Breast epithelium (tissue), 3 donors: ENCODE results near the gene OGA.

Source experiments
- POLR2A ChIP-seq: fragments of 450-650 bp; IDR thresholded peaks from one replicate; pipeline ENCODE4 v1.6.1; 2016; ENCODE audit warnings: antibody characterized with exemption, mild to moderate bottlenecking, moderate library complexity
- TF ChIP-seq, protein P1 (sequence below), 3 donors: fragments of 450-650 bp; IDR thresholded peaks; one replicate each; pipeline ENCODE4 v1.5.1; 2016 to 2017; ENCODE audit warnings: antibody characterized with exemption in 3 of 3, mild to moderate bottlenecking in 3 of 3, moderate library complexity in 3 of 3

DNA sequence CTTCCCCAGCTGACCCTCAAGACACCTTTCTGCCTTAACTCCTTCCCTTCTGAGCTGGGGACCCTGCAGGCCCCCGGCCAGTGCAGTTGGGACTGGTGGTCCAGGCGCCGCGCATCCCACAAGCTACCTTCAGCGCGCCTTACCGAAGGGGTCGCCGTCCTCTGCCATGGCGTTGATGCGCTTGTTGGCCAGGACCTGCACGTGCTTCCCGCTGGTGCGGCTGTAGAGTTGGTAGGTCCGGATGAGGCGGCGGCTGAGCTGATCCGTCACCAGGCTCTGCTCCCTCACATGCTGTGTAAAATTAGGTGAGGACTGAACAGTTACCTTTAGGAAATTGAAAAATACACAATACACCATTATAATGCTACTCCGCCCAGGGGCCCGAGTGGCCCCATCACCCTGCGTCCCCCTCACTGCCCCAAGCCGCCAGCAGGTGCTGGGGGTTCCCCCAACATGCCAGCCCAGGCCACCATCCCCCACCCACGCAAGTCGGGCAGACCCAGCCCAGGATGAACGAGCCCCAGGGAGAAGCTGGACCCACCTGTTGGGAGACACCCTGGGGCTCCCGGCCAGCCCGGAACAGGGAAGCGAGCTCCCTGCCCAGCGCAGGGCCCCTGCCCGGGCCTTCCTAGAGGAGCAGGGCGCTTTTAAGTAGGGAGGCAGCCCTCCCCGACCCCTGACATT is 43.5 kb downstream of the OGA start:
- TF ChIP-seq, protein P1, sequence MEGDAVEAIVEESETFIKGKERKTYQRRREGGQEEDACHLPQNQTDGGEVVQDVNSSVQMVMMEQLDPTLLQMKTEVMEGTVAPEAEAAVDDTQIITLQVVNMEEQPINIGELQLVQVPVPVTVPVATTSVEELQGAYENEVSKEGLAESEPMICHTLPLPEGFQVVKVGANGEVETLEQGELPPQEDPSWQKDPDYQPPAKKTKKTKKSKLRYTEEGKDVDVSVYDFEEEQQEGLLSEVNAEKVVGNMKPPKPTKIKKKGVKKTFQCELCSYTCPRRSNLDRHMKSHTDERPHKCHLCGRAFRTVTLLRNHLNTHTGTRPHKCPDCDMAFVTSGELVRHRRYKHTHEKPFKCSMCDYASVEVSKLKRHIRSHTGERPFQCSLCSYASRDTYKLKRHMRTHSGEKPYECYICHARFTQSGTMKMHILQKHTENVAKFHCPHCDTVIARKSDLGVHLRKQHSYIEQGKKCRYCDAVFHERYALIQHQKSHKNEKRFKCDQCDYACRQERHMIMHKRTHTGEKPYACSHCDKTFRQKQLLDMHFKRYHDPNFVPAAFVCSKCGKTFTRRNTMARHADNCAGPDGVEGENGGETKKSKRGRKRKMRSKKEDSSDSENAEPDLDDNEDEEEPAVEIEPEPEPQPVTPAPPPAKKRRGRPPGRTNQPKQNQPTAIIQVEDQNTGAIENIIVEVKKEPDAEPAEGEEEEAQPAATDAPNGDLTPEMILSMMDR (IDR thresholded peaks at IDR 0.05): no peak
- no peak for TF ChIP-seq POLR2A
